Medulla oblongata (tissue), 1 donor: Measurements from ENCODE around the gene NADK2.
A peak's percentile ranks its signal among the peaks of the same experiment; 100 is the strongest.

Experiments used
- DNase-seq: peaks from one replicate; pipeline ENCODE4 v3.0.0-alpha.2; 2015; ENCODE audit errors: extremely low spot score

NADK2 gene

GRCh38 chr5:36250427-36250826 is 8.7 kb upstream of the NADK2 start:
- no peak for DNase-seq

GRCh38 chr5:36246036-36246800 is 4.5 kb upstream of the NADK2 start:
- DNase-seq = no peak

- DNase-seq = no peak
Observed at GRCh38 chr5:36244076-36244475, 2.4 kb upstream of the NADK2 start.

- no peak for DNase-seq
Observed at GRCh38 chr5:36243653-36244052, 1.9 kb upstream of the NADK2 start.

- peak; percentile 30 for DNase-seq
Observed at GRCh38 chr5:36242534-36243485, 1.1 kb upstream of the NADK2 start.

- DNase-seq = peak; percentile 64
Observed at GRCh38 chr5:36240779-36241630, 720 bp downstream of the NADK2 start.

GRCh38 chr5:36239370-36240293 is 2.1 kb downstream of the NADK2 start:
- peak; percentile 13 for DNase-seq

GRCh38 chr5:36238502-36239295 is 3.0 kb downstream of the NADK2 start:
- peak; percentile 18 for DNase-seq

- no peak for DNase-seq
Observed at GRCh38 chr5:36237751-36238150, 4.0 kb downstream of the NADK2 start.

- DNase-seq = no peak
Observed at GRCh38 chr5:36236801-36237200, 4.9 kb downstream of the NADK2 start.

- no peak for DNase-seq
Observed at GRCh38 chr5:36232533-36232932, 9.2 kb downstream of the NADK2 start.

GRCh38 chr5:36230151-36230790 is 11.5 kb downstream of the NADK2 start:
- DNase-seq = no peak

- DNase-seq = no peak
Observed at GRCh38 chr5:36228505-36228904, 13.2 kb downstream of the NADK2 start.

- no peak for DNase-seq
Observed at GRCh38 chr5:36227046-36227445, 14.7 kb downstream of the NADK2 start.

- DNase-seq = no peak
Observed at GRCh38 chr5:36222620-36223019, 19.1 kb downstream of the NADK2 start.

GRCh38 chr5:36217988-36218387 is 23.7 kb downstream of the NADK2 start:
- no peak for DNase-seq

- no peak for DNase-seq
Observed at GRCh38 chr5:36217567-36217966, 24.2 kb downstream of the NADK2 start.

- no peak for DNase-seq
Observed at GRCh38 chr5:36215910-36216309, 25.8 kb downstream of the NADK2 start.

- DNase-seq = no peak
Observed at GRCh38 chr5:36214436-36214835, 27.3 kb downstream of the NADK2 start.
